ENCODE measurements around the gene IL17RC.

Gene IL17RC

DNA sequence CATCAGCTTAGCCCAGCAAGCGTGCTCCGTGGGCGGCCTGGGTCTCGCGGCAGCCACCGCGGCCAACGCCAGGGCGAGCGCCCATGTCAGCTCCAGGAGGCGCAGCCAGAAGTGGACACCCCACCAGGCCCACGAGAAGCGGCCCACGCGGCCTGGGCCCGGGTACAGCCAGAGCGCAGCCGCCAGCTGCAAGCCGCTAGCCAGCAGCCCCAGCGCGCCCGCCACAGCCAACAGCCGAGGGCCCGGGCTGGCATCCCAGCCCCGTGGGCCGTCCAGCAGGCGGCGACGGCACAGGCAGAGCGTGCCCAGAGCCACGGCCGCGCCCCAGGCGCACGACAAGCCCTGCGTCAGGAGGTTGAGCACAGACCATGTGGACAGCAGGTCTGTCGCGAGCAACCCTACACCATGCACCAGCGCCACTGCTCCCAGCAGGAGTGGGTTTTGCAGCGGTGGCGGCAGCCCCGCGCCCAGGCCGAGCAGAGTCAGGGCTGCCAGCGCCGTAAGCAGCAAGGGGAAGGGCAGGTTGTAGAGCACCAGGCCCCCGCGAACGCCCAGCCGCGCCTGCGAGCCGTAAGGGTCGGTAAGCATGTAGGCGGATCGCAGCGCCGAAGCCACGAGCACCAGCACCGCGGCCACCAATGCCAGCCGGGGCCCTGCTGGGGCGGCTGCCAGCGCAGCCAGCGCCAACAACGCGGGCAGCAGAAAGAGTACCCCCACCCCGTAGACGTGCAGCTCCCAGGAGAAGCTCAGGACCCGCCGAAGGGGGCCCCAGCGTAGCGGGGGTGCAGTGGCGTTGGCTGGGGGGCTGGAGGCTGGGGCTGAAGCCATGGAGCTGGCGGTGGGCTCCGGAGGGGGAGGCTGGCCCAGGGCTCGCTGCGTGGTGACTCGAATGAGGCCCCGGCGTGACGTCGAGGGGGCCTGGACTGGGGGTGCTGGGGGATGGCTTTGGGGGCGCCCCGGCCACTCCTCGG, 30.4 kb downstream of the IL17RC start:
- no peak for DNase-seq

DNA sequence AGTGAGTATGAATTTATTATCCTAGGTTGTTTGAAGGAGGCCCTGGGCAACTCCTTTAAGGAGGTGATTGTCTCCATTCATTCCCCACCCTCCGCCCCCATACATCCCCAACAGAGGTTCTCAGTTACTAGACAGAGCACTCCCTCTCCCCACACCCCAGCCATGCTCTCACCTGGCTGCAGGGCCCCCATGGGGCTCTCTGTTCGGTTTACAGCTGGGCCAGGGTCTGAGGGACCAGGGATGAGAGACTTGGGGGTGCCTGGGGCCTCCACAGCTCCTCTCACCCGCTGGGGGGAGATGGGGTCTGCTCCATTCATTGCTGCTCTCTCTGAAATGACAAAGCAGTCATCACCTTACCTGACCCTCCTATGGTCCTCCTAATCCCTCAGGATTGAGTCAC, 31.7 kb downstream of the IL17RC start:
- no peak for DNase-seq

DNA sequence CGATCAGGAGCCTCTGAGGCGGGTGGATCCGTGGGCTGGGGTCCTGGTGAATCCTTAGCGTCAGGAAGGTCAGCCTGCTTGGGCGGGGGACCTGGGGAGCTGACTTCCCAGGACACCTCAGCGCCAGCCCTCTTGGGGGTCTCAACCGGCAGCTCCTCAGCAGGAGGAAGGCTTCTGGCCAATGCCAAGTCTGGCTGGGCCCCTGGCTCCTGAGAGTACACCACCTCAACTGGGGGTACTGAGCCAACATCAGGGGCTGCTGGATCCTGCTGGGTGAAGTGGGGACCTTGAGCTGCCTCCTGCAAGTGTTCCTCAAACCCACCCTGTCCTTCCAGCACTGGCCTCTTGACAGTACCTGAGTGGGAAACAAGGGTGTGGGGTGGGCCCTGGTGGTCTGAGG, 32.2 kb downstream of the IL17RC start:
- DNase-seq: no peak

DNA sequence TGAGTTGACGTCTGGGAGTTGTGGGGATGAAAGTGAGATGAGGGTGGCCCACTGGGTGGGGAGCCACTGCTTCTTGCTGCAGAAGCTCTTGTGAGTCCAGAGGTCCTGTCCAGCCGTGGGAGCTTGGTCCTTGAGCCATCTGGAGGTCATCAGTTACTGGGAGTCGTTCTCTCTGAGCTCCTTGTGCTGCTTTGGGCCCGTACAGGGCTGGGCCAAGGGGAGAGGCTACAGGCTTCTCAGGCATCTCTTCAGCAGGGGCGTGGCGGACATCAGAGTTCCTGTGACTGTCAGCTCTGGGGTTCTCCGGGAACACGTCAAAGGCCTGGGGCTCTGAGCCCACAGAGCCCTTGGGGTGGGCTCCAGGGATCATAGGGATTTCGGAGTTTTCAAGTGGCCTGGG, 32.7 kb downstream of the IL17RC start:
- no peak for DNase-seq

DNA sequence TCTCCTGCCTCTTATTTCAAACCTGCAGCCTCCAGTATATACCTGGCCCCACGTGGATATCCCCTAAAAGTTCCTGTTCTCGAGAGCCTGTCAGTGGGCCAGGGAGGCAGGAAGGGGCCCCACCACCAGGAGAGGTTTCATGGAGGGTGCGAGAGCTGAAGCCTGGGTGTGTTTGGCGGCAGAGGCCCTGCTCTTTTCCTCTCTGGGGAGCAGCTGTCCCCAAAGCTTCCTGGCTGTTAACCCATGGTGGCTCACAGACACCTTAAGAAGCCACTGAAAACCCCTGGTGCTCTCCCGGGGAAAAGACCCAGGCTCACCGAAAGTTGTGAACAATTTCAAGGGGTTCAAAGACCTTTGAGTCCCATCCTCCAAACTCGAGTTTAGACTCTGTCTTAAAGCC, 34.2 kb downstream of the IL17RC start:
- DNase-seq: no peak

DNA sequence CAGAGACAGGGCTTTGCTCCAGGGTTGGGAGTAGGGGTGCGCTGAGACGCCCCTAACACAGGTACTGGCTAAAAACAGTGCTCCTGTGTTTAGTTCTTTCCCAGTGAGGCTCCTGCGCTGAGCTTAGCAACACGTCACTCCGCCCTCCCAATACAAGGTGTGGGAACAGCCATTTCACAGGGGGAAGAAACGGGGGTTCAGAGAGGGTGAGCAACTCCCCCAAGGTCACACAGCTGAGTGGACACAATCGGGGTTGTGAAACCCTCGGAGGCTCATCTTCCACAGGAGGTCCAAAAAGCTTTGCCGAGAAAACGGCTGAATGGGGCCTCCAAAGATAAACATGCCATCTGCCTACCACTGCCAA, 34.7 kb downstream of the IL17RC start:
- DNase-seq: no peak

DNA sequence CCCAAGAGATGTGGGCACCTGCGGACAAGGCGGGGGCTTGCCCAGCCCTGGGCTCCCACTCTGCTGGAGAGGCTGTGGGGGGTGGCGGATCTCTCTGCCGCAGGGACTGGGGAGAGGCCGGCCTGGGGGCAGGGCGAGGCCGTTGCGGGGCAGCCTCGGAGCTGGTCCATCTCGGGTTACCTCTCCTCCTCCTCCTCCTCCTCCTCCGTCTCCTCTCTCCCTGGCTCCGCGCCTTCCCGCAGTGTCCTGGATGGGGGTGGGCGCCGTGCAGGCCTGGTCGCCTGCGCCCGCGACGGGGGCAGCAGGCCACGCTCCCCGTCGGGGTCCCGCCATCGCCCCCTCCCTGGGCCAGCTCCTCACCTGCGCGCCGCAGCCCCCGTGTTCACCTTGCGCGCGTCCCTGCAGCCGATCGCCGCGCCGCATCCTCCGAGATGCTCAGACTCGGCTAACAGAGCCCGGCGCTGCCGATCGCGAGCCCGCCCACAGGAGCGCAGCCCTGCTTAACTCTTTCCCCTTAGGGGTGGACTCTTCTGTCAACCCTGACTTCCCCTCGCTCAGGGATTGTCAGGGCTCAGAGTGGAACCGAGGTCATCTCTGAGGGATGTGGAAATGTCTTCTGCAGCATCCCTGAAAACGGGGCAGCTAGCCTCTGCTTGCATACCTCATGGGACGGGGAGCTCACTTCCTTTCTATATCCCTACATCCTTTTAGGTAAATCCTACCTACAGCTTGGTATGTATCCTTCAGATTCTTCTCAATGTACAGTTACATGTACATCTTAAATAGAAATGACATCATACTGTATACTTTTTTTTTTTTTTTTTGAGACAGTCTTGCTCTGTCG, 35.3 kb downstream of the IL17RC start, which contains the start of gene PRRT3:
Gene PRRT3, minus strand, starts transcription at position 447 of the 844 bp plus-strand sequence. CDS start 2,293 bp downstream, outside the sequence.
- DNase-seq: peak; percentile 45 to 56

DNA sequence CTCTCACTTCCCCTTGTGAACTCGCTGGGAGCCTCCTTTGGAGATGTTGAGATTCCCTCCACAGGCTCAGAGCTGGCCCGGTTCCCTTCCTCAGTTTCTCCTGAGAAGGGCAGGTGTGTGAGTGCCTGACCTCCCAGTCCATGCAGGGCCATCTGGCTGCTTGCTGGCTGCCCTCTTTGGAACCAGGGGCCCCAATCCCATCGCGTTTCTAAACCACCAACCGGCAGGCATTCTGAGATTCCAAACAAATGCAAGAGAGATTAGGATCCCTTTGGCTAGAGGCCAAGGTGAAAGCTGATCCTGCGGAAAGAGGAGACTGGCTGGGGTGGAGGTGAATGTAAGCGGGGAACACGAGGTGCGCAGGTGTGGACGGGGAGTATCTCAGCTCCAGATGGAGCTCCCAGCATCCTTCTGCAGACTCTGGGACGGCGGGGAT, 38.2 kb downstream of the IL17RC start:
- DNase-seq: no peak

DNA sequence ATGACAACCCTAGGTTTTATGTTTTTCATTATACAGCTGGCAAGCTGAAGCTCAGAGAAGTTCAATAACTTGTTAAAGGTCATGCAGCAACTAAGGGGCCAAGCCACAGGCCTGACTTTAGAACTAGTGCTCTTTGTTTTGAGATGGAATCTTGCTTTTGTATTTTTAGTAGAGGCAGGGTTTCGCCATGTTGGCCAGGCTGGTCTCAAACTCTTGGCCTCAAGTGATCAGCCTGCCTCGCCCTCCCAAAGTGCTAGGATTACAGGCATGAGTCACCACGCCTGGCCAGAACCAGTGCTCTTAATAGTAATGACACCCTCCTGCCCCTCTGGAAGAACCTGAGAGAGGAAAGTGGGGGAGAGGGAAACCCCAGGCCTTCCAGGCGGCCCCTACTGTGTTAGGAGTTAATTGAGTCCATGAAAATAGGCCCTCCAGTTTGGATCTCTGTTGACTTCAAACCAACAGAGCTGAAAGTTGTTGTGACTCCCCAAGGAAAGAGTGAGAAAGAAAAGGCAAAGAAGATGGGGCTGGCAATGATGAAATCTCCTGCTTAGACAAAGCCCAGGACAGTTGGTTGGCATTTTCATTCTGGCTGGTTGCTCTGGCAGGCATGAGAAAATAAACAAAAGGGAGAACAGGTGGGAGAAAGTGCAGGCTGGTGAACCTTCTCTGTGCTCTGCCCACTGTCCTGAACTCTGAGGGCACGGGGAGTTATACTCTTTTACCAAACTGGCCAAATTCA, 38.9 kb downstream of the IL17RC start:
- no peak for DNase-seq

DNA sequence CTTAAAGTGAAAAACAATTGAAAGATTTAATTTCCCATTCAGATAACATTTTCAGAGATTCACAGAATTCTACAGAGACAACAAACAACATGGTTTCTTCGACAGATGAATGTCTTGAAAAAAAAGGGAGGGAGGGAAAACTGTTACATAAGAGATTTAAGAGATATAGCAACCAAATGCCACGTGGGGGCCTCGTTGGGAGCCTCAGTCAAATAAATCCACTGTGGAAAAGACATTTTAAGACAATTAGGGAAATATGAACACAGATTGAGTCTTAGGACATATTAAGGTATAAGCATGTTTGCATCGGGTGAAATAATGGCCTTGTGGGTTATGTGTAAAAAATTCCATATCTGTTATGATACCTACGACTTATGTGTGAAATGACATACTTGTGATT, 40.3 kb downstream of the IL17RC start:
- no peak for DNase-seq

DNA sequence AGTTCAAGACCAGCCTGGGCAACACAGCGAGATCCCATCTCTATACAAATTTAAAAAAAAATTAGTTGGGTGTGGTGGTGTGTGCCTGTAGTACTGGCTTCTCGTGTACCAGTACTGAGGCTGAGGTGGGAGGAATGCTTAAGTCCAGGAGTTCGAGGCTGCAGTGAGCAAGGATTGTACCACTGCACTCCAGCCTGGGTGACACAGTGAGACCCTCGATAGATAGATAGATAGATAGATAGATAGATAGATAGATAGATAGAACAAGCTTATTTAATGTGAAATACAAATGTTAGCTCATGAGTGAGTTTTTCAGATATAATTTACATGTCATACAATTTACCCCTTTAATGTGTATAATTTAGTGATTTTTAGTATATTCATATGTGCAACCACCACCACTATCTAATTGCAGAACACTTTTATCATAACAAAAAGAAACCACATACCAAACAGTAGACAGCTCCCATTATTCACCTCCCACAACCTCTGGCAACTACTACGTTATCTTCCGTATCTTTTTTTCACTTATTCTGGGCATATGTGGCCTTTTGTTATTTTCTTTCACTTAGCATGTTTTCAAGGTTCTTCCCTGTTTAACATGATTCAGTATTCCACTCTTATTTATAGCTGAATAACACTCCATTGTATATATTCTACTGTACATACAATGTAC, 48.4 kb downstream of the IL17RC start:
- no peak for DNase-seq

DNA sequence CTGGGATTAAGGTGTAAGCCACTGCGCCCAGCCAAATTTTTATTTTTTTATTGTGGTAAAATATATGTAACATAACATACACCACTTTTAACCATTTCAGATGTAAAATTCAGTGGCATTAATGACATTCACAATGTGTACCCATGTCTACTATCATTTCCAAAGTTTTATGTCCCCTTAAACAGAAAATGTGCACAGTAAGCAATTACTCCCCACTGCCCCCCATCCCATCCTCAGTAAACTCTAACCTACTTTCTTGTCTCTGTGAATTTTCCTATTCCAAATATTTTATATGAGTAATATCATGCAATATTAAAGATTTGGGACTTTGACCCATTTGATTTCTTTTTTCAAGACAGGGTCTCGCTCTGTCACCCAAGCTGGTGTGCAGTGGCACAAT, 49.9 kb downstream of the IL17RC start:
- DNase-seq: no peak

DNA sequence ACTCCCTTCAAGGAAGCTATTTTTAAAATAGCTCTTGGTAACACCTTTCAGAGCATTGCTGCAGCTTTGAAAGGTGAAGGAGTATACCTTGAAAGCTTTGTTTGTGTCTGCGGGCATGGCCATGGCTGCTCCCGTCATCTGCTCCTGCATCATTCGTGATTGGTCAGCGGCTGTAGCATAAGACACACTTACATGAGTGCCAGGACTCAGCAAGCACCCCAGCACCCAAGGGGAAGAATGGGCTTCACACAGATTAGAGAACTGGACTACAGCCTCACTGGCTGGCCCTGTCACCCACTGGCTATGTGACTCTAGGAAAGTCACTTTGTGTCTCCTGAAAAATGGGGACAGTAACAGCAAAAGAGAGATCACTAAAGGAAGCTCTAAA, 52.7 kb downstream of the IL17RC start:
- no peak for DNase-seq

DNA sequence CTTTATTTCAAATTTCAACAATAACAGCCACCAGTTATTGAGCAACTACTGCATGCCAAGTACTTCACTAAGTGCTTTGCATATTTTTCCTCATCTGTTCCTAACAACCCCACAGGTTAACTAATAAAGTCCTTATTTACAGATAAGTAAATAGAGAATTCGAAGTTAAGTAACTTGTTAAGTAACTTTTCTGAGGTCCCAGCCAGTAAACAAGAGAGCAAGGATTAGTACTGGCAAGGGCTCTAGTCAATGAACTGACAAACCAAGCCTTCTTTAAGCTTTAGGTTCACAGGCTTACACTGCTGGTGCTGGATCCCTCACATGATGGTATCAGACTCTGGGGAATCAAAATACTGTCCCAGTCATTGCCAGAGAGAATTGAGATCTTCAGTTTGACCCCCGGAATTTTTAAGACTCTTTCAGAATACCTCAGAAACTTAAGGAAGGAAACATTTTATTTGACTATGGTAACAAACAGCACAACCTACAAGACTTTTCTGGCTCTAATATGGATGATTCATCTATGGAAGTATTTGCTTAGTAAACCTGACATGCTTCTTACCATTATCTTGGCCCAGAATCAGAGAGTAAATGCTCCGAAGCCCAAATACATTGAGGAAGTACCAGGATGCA, 53.2 kb downstream of the IL17RC start:
- no peak for DNase-seq

DNA sequence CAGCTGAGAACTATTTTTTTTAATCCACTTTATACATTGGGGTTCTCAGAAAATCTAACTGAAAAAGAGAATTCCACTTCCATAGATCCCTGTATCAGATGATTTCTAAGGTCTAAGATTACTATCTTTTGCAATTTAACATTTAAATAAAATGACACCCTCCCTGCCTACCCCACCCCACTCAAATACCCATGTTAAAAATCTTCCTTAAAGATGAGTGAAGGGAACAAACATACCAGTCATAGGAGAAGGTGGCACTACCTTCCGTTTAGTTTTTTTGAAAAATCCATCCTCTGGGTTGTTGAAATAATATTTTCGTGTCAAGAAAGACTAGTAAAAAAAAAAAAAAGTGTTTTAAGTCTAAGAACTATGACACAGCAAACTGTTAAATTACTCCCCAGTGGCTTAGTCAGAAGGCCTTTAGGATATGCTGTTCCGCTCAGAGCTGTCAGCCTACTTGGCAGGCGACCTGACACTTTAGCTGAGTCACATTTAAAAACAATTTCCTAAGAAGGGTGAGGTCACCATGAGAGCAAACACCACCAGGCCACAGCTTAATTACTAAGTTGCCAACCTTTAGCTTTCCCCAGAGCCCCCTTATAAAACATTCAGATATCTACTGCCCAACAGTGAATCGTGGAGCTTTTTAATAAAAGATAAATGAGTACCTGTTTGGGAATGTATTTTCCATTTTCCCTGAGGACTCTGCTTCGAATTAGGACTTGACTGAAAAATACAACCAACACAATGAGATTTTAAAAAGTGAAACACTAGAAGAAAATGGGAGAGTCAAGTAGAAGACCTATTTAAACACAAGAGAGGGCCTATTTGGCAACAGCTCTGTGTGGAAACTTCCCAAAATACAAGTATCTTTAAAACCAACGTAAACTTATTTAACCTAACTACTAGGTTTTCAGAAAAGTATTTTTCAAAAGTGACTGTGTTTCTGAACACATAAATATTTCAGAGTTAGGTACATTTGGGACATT, 60.1 kb downstream of the IL17RC start:
- peak in 1 of 2 donors; percentile 58 for DNase-seq

DNA sequence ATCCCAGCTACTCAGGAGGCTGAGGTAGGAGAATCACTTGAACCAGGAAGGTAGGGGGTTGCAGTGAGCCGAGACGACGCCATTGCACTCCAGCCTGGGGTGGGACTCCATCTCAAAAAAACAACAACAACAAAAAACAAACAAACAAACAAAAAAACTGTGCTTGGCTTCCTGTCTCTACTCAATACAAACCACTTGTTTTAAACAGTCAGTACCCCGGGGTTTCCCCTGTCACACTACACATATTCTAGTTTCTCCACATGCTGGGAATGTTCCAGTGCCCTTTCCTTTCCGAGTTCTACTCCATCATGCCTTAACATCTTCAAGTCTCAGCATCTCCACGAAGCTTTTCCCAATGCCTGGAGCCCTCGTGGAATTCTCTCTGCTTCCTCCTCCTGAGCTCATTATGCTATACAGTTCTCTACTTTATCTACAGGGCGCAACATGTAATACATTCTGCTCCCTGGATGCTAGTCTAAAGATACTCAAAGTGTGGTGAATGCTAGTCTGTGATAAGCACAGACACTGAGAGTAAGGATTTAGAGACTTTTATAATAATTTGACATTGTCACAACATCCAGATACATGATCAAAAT, 61.9 kb downstream of the IL17RC start:
- no peak for DNase-seq

DNA sequence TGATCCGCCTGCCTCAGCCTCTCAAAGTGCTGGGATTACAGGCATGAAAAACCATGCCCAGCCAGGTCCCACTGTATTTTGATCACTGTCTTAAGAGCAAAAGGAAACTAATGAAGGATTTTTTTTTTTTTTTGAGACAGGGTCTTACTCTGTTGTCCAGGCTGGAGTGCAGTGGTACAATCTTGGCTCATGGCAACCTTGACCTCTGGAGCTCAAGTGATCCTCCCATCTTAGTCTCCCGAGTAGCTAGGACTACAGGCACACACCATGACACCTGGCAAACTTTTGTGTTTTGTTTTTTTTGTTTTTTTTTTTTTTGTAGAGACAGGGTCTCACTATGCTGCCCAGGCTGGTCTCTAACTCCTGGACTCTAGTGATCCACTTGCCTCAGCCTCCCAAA, 63.4 kb downstream of the IL17RC start:
- no peak for DNase-seq

Measured in CD4-positive, alpha-beta T cell treated with Interleukin-1 beta for 1 hour (primary cell).